GM21390 (cell line): ENCODE measurements around the gene NUPR1.
"Not testable (repeated sequence)": the region's sequence is repeated elsewhere in the genome, so short reads cannot be mapped to it uniquely, and the experiment has no call there.

ENCODE experiments used
- ATAC-seq: cut with Tn5 transposase; IDR thresholded peaks from one replicate; pipeline ENCODE4 v1.9.1; 2021; ENCODE audit not compliant: unreplicated experiment

Gene NUPR1

DNA sequence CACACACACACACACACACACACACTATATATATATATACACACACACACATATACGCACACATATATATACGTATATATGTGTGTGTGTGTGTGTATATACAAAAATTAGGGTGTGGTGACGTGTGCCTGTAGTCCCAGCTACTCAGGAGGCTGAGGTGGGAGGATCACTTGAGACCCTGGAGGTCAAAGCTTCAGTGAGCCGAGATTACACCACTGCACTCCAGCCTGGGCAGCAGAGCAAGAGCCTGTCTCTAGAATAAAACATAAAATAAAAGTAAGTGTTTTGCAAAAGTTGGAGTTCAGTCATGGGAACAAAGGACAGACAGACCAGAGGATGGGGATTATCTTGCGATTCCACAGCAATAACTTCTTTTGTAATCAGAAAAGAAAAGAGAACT, 10.8 kb downstream of the NUPR1 start:
- no peak for ATAC-seq

DNA sequence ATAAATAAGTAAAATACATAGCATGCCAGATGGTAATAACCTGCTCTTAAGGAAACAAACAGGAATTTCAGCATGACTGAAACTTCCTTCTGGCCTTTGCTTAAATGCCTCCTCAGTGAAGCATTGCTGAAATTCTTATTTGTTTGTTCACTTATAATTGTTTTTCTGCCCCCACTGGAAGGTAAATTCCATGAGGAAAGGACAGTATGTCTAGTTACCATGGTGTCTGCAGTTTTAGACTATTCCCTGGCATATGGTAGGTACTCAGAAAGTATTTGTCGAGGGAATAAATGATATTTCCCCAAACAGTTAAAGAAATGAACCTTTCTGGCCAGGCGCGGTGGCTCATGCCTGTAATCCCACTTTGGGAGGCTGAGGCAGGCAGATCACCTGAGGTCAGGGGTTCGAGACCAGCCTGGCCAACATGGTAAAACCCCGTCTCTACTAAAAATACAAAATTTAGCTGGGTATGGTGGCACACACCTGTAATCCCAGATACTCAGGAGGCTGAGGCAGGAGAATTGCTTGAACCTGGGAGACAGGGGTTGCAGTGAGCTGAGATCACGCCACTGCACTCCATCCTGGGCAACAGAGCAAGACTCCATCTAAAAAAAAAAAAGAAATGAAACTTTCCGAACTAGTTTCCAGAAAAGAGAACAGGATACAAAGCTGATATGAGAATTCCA, 11.5 kb downstream of the NUPR1 start:
- not testable (repeated sequence) for ATAC-seq

DNA sequence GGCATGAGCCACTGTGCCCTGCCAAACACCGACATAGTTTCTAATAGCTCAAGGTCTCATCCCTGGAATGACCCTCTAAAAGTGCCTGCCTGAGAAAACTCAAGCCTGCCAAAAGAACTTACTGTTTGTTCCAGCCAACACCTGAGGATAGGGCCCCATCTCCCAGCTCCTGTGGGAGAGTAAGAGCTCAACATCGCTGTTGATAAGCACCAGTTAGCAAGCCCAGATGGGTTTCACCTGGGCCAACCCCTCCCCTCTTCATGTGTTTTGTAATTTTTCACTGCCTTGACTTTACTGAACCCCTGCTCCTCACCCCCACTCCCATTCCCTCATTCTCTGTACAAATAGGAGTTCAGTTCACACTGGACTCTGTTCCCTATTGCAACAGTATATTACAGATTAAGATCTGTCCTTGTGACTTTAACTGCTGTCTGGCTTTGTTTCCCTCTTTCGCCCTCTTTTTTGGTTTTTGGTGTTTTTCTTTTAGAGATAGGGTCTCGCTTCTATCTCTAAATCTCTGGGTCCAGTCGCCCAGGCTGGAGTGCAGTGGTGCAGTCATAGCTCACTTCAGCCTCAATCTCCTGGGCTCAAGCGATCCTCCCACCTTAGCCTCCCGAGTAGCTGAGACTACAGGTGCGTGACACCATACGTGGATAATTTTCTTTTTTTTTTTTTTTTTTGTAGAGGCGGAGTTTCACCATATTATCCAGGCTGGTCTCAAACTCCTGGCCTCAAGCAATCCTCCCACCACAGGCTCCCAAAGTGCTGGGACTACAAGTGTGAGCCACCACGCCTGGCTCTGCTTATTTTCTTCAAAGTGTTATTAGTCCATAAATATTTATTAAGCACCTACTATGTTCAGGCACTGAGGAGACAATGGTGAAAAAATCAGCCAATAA, 12.3 kb downstream of the NUPR1 start:
- ATAC-seq, result no peak

DNA sequence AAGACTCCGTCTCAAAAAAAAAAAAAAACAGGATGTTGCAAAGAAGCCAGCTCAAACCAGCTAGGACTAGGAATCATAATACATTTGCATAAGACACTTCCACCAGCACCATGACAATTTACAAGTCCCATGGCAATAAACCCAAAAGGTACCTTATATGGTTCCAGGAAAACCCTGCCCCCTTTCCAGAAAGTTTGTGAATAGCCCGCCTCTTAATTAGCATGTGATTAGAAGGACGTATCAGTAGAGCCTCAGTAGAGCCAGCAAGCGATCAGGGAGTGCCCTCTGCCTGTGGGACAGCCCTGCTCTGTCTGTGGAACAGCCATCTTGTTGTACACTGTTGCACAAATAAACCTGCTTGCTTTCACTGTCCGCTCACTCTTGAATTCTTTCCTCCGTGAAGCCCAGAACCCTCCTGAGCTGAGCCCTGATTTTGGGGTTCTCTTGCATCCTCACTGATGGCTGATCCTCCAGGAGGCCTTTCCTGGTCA, 14.0 kb downstream of the NUPR1 start:
- ATAC-seq, result no peak

DNA sequence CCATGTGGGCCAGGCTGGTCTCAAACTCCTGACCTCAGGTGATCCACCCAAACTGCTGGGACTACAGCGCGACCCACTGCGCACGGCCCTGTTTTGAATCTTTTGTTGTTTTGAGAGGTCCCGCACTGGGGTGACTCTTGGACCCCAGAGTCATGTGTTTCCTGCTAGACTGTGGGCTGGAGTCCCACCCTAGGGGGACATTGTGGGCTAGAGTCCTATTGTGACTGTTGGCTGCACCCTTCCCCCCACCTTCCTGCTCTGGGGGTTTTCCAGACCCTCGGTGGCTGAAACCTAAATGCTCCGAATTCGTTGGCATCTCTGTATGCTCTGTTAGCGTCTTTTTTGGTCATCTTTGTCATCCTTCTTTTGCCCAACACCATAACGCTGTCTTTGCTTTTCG, 16.0 kb downstream of the NUPR1 start:
- no peak for ATAC-seq

DNA sequence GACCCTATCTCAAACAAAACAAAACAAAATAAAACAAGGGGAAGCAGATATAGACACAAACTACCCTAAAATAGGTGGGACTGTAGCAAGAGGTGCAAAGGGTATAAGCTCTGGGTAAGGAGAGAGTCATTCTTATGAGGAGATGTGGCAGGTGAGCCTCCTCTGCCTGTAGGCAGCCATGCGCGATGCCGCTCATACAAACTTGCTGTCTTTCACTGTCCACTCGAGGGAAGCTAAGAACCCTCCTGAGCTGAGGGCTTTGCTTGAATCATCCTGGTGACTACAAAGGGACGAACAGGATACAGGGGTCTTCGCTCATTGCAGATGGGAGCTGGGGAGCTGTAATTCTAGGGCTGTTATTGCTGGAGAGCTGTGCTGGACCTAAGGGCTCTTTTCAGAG, 17.3 kb downstream of the NUPR1 start:
- no peak for ATAC-seq

DNA sequence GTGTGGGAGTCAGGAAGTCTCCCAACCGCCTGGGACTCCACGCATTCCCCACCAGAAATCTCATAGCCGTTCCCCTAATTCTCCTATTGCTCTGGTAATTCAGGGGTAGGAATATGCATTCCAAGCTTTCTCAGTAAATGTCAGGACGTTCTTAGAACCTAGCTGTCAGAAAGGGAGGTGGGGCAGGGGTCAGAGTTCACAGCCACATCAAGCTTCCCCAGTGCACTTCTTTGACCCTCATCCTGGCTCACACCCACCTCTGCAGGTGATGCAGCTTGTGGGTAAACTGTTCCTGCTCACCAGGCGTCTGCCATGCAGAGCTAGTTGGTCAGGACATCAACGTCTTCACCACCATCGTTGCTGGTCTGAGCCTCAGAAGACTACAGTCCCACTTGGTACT, 18.1 kb downstream of the NUPR1 start:
- no peak for ATAC-seq

DNA sequence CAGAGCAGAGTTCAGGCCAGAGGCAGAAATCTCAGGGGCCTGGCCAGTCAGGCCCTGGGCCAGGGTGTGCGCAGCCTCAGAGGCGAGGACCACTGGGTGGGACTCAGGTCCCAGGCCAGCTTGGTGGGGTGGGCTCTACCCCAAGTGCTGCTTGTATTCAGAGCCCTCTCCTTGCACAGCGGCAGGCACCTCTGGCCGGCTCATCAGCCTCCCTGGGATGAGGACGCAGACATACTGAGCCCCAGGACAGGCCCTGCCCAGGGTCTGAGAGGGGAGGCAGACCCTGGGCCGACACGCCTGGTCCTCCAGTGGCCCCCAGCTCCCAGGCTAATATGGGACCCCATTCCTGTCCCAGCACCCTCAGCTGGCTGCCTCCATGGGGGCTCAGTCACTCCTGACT, 24.5 kb downstream of the NUPR1 start:
- no peak for ATAC-seq

DNA sequence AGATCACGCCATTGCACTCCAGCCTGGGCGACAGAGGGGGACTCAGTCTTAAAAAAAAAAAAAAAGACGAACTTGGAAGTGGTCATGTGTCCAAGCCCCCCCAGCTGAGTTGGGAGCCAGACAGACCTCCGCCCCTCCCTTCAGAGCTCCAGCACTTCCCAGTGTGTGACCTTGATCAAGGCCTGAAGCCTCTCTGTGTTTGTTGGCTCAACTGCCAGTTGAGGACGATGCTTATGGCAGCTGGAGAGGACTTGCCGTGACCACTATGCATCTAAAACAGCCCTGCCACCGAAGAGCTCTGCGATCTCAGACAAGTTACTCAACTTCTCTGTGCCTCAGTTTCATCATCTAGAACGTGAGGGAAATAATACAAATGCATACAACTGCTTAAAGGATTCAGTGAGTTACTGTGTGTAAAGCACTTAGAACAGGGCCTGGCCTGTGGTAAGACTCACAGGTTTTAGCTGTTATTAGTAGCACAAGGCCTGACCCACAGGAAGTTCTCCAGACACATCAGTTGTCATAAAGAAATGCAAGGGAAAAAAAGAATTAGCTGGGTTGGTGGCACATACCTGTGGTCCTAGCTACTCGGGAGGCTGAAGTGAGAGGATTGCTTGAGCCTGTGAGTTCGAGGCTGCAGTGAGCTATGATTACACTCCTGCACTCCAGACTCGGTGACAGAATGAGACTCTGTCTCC, 25.1 kb downstream of the NUPR1 start:
- ATAC-seq, result no peak

DNA sequence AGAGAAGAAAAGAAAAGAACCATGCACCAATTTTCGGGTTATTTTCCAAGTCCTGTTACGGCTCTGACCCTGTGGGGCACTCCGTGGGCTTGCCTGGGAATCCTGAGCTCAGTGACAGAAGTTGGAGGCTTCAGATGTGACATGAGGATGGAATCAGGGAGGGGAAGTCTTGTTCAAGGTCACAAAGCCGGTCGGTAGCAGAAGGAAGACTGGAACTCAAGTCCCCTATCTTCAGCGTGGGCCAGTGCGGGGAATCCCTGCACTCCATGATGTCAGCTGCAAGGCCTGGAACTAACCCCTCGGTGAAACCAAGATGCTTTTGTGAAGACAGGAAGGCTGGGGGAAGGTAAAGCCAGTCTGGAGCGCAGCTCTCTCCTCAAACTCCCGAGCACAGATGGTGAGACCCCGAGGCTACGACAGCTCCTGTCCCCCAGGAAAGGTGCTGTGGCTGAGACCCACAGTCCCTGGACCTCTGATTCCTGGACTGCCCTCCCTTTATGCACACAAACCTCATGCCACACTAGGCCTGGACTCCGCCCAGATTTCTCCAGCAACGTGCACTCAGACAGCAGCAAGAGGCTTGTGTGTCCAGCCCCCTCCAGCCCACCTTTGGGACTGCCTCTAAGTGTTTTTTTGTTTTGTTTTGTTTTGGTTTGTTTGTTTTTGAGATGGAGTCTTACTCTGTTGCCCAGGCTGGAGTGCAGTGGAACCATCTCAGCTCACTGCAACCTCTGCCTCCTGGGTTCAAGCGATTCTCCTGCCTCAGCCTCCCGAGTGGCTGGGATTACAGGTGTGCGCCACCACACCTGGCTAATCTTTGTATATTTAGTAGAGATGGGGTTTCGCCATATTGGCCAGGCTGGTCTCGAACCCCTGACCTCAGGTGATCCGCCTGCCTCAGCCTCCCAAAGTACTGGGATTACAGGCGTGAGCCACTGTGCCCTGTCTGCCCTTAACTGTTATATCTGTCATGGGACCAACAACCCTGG, 26.7 kb downstream of the NUPR1 start:
- ATAC-seq, result no peak

DNA sequence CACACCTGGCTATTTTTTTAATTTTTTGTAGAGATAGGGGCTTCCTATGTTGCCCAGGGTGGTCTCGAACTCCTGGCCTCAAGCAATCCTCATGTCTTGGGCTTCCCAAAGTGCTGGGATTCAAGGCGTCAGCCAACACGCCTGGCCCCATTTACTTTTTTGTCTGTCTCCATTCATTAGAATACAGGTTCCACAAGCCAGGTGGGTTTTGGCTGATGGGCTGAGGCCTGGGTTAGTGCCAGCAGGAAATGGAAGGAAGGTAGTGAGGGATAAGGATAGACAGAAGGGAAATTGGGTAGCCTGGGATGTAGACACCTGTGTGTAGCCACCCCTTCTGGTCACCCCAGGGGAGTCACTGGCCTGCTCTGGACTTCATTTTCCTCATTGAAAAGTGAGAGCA, 27.7 kb downstream of the NUPR1 start:
- no peak for ATAC-seq

DNA sequence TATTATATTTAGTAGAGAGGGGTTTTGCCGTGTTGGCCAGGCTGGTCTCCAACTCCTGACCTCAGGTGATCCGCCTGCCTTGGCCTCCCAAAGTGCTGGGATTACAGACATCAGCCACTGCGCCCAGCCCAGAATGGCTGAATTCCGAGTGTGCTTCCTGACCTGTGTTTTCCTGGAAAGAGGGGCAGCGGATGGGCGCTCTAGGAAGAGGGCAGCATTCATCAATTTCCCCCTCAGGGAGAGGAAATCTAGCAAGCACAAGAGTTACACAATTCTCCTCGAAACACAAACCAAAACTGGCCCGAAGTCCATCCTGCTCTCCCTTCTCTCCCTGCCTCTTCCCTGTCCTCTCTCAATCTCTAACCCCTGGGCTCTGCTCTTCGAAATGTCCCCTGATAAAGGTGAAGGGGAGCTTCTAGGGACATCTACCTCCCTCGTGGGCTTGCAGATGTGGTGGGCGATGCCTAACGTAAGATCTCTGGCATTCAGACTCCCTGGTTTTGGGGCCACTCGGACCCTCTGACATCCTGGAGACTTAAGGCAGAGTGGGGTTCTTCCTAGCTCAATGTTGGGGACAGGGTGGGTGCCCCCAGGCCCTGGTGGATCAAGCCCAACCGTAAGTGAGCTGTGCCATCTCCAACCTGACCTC, 33.2 kb downstream of the NUPR1 start:
- no peak for ATAC-seq

DNA sequence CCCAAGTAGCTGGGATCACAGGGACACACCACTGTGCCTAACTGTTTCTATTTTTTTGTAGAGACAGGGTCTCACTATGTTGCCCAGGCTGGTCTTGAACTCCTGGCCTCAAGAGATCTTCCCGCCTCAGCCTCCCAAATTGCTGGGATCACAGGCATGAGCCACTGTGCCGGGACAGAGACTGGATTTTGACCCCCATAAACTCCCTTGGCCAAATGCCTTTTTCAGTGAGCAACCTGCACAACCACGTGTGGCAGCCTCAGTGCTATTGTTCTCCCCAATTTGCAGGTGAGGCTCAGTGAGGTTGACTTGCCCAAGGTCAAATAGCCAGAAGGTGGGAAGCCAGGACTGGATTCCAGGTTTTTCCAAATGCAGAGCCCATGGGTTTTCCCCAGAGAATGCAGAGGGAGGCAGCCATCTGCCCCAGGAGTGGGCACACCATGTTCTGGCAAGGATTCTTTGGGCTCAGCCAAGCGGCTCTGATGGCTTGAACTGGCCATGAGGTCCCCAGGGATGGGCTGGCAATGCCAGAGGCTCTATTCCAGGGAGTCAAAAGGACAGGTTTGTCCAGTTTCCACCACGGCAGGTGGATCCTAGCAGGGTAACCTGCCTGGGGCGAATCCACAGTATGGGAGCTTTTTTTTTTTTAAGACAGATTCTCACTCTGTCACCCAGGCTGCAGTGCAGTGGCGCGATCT, 33.9 kb downstream of the NUPR1 start:
- no peak for ATAC-seq

DNA sequence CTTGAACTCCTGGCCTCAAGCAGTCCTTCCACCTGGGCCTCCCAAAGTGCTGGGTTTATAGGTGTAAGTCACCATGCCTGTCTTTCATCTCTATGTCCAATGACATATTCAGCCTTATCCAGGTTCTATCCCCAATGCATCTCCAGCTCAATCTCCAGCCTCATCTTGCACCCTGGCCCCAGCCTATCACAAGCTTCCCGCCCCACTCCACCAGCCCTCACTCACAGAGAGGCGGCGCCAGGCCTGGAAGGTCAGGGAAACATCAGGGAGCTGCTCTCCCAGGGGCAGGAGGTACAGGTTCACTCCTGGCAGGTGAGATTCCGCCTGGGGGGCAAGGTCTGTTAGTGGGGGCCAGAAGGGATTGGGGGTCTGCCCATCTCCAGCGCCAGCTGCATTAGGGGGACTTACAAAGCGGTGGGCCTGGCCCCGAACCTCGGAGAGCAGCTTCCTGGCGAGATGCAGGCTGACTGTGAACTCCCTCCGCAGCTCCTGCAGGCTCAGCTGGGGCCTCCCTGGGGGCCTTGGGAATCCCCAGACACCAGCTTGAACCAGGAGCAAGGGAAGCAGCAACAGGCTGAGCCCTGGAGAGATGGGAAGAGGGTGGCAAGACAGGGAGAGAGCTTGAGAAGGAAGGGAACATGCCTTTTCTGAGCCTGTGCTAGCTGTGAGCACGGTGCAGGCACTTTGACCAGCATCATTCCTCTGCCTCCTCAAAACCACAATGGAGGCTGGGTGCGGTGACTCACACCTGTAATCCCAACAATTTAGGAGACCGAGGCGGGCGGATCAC, 35.1 kb downstream of the NUPR1 start:
- ATAC-seq, result no peak

DNA sequence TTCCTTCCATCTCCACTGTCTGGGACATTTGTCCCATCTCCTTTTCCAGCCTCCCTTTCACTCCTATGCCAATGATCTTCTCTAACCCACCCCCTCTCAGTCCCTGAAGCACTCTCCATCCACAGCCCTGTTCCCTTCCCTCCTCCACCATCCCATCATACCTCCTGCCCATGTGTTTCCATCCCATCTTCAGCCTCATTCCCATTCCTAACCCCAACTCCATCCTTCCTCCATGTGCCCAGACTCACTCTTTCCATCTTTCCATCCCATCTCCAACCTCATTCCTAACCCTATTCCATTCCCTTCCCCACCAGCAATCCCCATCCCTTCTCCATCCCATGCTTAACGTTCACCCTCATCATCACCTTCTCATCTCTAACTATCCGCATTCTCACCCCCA, 36.5 kb downstream of the NUPR1 start:
- no peak for ATAC-seq

DNA sequence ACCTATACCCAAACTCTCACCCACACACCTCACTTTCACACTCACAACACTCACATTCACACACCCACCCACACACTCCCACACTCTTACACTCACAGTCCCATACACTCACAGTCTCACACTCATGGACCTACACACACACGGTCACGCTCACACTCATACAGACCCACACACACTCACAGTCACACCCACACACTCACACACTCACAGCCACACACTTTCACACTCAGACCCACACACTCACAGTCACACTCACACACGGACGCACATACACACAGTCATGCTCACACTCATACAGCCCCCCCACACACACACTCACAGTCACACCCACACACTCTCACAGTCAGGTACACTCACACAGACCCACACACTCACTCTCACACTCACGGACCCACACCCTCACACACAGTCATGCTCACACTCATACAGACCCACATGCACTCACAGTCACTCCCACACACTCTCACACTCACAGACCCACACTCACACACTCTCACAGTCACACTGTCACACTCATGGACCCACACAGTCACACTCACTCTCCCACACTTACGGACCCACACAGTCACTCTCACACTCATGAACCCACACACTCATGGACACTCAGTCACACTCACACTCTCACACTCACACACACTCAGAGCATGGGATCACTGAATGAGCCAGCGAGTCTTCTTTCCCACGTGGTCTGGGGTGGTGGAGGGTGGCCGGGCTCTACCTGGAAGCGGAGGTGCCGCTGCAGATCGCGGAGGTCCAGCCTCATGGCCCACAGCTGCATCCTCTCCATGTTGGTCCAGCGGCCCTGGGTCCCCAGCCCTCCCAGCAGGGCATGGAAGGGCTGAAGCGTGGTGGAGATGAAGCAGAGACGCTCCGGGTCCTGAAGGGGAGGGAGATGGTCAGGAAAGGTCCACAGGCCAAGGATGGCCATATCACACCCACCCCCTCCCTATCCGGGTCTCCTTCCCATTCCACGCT, 37.2 kb downstream of the NUPR1 start:
- no peak for ATAC-seq

DNA sequence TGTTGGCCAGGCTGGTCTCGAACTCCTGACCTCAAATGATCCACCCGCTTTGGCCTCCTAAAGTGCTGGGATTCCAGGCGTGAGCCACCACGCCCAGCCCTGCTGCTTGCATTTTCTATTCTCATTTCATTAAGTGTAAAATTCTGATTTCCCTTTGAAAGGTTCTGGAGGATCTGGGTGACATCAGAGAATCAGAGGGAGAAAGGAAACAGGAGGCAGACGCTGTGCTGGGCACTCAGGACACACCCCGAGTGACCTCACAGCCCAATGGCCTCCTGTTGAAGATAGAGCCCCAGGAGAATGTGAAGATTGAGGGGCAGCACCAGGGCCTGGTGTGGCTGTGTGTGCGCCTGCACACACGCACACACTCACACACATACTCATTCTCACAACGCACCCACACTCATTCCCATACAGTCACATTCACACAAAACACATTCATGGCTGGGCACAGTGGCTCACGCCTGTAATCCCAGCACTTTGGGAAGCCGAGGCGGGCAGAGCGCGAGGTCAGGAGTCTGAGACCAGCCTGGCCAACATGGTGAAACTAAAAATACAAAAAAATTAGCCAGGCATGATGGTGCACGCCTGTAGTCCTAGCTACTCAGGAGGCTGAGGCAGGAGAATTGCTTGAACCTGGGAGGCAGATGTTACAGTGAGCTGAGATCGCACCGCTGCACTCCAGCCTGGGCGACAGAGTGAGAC, 38.1 kb downstream of the NUPR1 start:
- ATAC-seq, result not testable (repeated sequence)
